Epithelial cell of esophagus (primary cell): ENCODE data around the gene COL18A1.

Source experiments
- DNase-seq: peaks from one replicate; pipeline ENCODE4 v3.0.0; 2010; ENCODE audit warnings: low read depth
- H3K4me3 ChIP-seq: 2 replicates; pipeline ENCODE4 v1.5.1; 2011; ENCODE audit warnings: mild to moderate bottlenecking, low read length, control low read depth
- TF ChIP-seq, protein P1 (sequence below): IDR thresholded peaks from 2 replicates; pipeline ENCODE4 v1.5.1; 2011; ENCODE audit warnings: low read depth, mild to moderate bottlenecking, low read length, control low read depth, inconsistent platforms; ENCODE audit not compliant: insufficient read depth; ENCODE audit errors: missing control alignments

Gene COL18A1

DNA sequence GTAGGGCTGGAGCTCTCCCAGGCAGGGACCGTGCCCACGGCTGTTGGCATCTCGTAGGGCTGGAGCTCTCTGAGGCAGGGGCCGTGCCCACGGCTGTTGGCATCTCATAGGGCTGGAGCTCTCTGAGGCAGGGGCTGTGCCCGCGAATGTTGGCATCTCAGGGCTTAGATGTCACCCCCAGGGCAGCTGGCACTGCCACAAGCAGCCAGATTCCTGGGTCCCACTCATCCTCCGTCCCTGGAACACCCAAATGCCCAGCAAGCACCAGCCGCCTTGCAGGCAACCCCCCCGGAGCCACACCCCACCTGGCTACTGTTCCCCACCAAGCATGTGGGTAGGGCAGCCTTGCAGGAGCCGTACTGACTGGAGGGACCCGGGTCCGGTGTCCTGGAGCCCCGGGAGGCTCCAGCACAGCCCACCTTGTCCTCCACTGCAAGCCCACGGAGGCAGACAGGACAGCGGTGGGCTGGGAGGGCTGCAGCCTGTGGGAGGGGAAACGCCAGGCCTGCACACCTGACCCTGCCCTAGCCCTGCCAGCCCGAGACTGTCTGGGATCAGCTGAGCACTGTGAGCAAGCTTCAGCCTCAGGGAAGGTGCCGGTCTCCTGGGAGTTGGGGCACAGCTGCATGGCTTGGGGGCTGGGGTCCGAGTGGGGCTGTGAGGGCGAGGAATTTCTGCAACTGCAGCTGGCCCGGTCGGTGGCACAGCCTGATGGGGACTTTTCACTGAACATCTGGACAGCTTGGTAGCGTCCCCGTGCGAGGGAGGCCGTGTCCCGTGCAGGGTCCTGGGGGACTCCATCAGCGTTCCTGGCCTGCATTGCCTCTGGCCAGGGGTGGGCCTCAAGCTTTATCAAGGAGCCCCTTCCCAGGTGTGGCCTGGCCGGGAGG, 53.6 kb downstream of the COL18A1 start:
- TF ChIP-seq, protein P1, sequence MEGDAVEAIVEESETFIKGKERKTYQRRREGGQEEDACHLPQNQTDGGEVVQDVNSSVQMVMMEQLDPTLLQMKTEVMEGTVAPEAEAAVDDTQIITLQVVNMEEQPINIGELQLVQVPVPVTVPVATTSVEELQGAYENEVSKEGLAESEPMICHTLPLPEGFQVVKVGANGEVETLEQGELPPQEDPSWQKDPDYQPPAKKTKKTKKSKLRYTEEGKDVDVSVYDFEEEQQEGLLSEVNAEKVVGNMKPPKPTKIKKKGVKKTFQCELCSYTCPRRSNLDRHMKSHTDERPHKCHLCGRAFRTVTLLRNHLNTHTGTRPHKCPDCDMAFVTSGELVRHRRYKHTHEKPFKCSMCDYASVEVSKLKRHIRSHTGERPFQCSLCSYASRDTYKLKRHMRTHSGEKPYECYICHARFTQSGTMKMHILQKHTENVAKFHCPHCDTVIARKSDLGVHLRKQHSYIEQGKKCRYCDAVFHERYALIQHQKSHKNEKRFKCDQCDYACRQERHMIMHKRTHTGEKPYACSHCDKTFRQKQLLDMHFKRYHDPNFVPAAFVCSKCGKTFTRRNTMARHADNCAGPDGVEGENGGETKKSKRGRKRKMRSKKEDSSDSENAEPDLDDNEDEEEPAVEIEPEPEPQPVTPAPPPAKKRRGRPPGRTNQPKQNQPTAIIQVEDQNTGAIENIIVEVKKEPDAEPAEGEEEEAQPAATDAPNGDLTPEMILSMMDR: no peak
- H3K4me3 ChIP-seq: no peak overlapping the region
- no peak for DNase-seq

DNA sequence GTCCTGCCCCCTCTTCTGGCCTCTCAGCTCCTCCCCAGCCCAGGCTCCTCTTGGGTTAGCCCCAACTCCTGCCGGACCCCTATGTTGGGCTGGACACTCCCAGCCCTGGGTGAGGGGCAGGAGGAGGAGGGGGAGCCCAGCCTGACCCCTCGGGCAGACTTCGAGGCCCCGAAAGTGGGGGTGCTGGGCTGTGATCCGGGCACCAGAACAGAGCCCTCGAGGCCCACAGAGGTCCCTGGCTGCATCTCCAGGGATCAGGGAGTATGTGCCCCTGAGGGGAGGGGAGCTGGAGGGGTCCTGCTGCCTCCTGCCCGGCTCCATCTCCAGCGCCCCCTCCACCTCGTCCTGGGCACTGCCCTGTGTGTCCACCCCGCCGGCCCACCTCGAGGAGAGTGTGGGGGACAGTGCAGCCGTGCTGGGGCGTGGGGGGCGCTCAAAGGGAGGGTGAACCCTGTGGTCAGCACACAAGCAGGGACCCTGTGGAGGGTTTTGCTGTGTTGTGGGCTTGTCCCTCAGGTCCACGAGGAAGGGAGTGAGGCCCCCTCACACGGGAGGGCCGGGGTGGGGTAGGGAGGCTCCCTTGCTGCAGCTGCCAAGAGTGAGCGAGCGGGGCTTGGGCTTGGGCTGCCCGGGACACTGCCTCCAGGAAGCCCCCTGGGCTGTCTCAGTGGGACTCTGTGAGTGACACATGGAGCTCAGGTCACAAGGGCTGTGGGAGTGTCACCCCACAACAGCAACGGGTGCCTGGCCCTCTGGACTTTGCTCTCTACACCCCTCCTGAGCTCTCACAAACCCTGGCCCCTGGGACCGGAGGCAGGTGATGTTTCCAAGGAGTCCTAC, 54.4 kb downstream of the COL18A1 start:
- DNase-seq: no peak
- no peak overlapping the region for H3K4me3 ChIP-seq
- TF ChIP-seq, protein P1: no peak

DNA sequence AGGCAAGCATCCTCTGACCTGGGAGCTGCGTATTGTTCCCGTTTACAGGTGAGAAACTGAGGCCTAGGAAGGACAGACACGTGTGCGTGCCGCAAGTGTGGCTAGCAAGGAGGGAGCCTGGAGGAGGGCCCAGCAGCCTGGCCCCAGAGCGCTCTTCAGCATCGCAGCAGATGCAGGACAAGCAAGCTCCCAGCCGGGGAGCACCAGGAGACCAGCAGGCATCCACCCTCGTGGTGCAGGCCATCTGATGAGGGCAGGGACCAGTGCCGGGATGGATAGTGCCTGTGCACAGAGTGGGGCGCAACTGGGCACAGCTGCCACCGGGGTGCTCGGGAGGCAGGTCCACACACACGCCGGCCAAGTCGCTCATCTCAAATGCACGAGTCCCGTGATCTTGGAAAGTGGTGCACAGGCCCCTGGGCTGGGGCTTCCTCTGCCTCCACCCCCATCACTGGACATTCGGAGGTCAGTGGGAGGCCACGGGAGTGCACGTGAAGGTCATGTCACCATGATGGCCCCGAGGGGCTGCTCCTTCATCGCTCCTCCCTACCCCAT, 55.1 kb downstream of the COL18A1 start:
- H3K4me3 ChIP-seq: no peak overlapping the region
- TF ChIP-seq, protein P1: no peak
- DNase-seq: no peak

DNA sequence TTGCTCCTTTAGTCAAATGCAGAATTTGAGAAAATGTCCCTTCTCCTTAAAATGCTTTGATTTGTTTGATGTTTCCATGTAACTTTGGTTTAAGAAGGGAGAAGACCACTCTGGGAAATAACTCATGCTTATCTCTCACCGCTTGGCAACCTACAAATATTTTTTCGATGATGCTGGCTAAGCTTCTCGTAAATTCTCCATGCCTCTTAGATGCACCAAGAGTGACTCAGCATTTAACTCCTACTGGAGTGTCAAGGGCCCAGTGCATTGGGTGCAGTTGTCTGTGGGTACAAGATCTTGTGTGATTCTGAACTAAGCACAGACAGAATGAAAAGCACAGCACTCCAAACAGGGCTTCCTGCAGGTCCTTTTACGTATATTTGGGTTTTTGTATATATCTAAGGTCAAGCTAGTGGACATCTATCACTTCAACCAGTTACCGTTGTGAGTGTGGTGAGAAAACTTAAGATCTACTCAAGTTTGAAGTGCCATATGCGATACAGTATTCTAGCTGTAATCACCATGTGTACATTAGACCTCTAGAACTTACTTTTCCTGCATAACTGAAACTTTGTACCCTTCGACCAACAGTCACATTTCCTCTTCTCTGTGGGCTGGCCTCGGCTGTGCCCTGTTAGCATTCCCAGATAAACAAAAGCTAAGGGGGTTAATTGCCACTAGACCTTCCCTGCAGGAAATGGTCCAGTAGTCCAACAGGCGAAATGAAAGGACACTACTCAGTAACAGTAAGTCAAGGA, 55.8 kb downstream of the COL18A1 start:
- no peak overlapping the region for H3K4me3 ChIP-seq
- TF ChIP-seq, protein P1: no peak
- DNase-seq: no peak

DNA sequence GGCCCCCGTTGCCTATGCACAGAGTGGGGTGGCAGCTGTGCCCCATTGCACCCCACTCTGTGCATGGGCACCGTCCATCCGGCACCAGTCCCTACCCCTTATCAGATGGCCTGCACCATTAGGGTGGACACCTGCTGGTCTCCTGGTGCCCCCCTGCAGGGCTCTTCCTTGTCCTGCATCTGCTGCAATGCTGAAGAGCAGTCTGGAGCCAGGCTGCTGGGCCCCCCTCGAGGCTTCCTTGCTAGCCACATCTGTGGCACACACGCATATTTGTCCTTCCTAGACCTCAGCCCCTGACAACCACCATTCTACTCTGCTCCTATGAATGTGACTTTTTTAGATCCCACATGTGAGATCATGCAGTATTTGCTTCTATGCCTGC, 56.4 kb downstream of the COL18A1 start:
- no peak for DNase-seq
- TF ChIP-seq, protein P1: no peak
- H3K4me3 ChIP-seq: no peak overlapping the region

DNA sequence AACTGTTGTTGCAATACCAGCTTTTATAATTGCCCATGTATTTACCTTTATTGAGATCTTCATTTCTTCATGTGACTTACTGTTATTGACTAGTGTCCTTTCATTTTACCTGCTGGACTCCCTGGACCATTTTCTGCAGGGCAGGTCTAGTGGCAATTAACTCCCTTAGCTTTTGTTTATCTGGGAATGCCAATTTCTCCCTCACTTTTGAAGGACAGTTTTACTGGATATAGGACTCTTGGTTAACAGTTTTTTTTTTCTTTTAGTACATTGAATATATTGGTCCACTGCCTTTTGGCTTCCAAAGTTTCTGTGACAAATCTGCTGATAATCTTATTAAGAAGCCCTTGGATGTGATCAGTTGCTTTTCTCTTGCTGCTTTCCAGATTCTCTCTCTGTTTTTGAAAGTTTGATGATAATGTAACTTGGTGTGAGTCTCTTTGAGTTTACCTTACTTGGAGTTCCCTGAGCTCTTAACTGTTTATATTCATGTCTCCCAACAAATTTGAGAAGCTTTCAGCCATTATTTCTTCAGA, 56.9 kb downstream of the COL18A1 start:
- TF ChIP-seq, protein P1: no peak
- no peak for DNase-seq
- no peak overlapping the region for H3K4me3 ChIP-seq
